ENCODE results near the gene RBCK1.

RBCK1 gene

GRCh38 chr20:469746-470490 is 61.8 kb downstream of the RBCK1 start:
- H3K27me3 ChIP-seq (ENCODE audit: control insufficient read depth, insufficient read depth, low read length) = no peaks in the 10 kb centered on the region
- no peak overlapping the region for H3K9ac ChIP-seq
- no peaks in the 10 kb centered on the region for H3K9me3 ChIP-seq (ENCODE audit: control insufficient read depth, low read length)
- H3K79me2 ChIP-seq = no peaks in the 10 kb centered on the region
- no peak overlapping the region for H3K4me2 ChIP-seq (ENCODE audit: low read length)
- no peaks in the 10 kb centered on the region for H3K4me1 ChIP-seq
- no peak overlapping the region for H2AFZ ChIP-seq
- TF ChIP-seq CTCF (IDR thresholded peaks at IDR 0.05) = no peak
- no peak overlapping the region for H3K27ac ChIP-seq
- no peak overlapping the region for H3K4me3 ChIP-seq (ENCODE audit: low read depth, low read length)
- H3K36me3 ChIP-seq (ENCODE audit: control insufficient read depth, insufficient read depth, low read length) = no peaks in the 10 kb centered on the region

GRCh38 chr20:472137-472846 is 64.2 kb downstream of the RBCK1 start:
- Histone ChIP-seq H3K4me3 (ENCODE audit: low read depth, low read length) (no peak overlapping the region), H3K4me1 (no peaks in the 10 kb centered on the region), H3K36me3 (ENCODE audit: control insufficient read depth, insufficient read depth, low read length) (no peaks in the 10 kb centered on the region), H3K79me2 (no peaks in the 10 kb centered on the region), H3K4me2 (ENCODE audit: low read length) (no peak overlapping the region), H3K27me3 (ENCODE audit: control insufficient read depth, insufficient read depth, low read length) (no peaks in the 10 kb centered on the region), H3K9ac (no peak overlapping the region), H3K9me3 (ENCODE audit: control insufficient read depth, low read length) (no peaks in the 10 kb centered on the region), H2AFZ (no peak overlapping the region), H3K27ac (no peak overlapping the region)
- TF ChIP-seq CTCF (IDR thresholded peaks at IDR 0.05) = no peak

GRCh38 chr20:472889-473292 is 64.8 kb downstream of the RBCK1 start:
- H3K27ac ChIP-seq = no peak overlapping the region
- no peaks in the 10 kb centered on the region for H3K9me3 ChIP-seq (ENCODE audit: control insufficient read depth, low read length)
- H3K4me2 ChIP-seq (ENCODE audit: low read length) = no peak overlapping the region
- H2AFZ ChIP-seq = no peak overlapping the region
- no peak overlapping the region for H3K9ac ChIP-seq
- no peaks in the 10 kb centered on the region for H3K27me3 ChIP-seq (ENCODE audit: control insufficient read depth, insufficient read depth, low read length)
- no peak overlapping the region for H3K4me3 ChIP-seq (ENCODE audit: low read depth, low read length)
- no peak for TF ChIP-seq CTCF (IDR thresholded peaks at IDR 0.05)
- no peaks in the 10 kb centered on the region for H3K4me1 ChIP-seq
- no peaks in the 10 kb centered on the region for H3K36me3 ChIP-seq (ENCODE audit: control insufficient read depth, insufficient read depth, low read length)
- H3K79me2 ChIP-seq = no peaks in the 10 kb centered on the region

DNA sequence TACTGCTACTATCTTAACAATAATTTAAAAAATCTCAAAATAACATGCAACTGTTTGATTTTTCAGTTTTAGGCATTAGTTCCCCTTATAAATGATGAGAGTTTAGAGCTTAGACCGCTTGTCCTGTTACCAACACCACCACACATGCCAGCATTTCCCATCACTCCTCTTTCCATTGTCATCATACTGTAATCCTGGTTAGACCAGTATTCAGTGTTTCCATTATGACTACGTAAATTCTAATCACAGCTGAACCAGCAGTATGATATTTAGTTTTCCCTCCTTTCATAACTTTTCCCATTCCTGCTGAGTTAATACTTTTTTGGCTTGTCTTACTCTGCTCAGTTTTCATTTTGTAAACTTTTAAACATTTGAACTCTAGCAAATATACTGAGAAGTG is 66.5 kb downstream of the RBCK1 start:
- Histone ChIP-seq H3K79me2 (no peaks in the 10 kb centered on the region), H3K9ac (no peak overlapping the region), H3K4me2 (ENCODE audit: low read length) (no peak overlapping the region), H3K4me3 (ENCODE audit: low read depth, low read length) (no peak overlapping the region), H3K9me3 (ENCODE audit: control insufficient read depth, low read length) (no peaks in the 10 kb centered on the region), H3K27me3 (ENCODE audit: control insufficient read depth, insufficient read depth, low read length) (no peaks in the 10 kb centered on the region), H3K27ac (no peak overlapping the region), H2AFZ (no peak overlapping the region), H3K4me1 (no peaks in the 10 kb centered on the region), H3K36me3 (ENCODE audit: control insufficient read depth, insufficient read depth, low read length) (no peaks in the 10 kb centered on the region)
- no peak for TF ChIP-seq CTCF (IDR thresholded peaks at IDR 0.05)

Data from parathyroid adenoma (tissue), 2 donors.